PC-3 (cell line): Measurements from ENCODE around the gene CCNT1.

Source experiments
- EZH2 ChIP-seq: fragments of 300-600 bp; sonication (generic); IDR thresholded peaks from one replicate; pipeline ENCODE4 v1.6.1; 2017; ENCODE audit warnings: antibody characterized with exemption, mild to moderate bottlenecking, low read length; ENCODE audit not compliant: unreplicated experiment
- EZH2phosphoT487 ChIP-seq: fragments of 300-600 bp; sonication (generic); IDR thresholded peaks from 2 replicates; pipeline ENCODE4 v1.6.1; 2018; ENCODE audit warnings: mild to moderate bottlenecking, antibody characterized with exemption, low read length, borderline replicate concordance
- TF ChIP-seq, protein P1 (sequence below): fragments of 300-600 bp; sonication (generic); conservative IDR thresholded peaks from 2 replicates; pipeline ENCODE4 v1.5.1; 2017; ENCODE audit warnings: antibody characterized with exemption, low read depth, mild to moderate bottlenecking, low read length

DNA sequence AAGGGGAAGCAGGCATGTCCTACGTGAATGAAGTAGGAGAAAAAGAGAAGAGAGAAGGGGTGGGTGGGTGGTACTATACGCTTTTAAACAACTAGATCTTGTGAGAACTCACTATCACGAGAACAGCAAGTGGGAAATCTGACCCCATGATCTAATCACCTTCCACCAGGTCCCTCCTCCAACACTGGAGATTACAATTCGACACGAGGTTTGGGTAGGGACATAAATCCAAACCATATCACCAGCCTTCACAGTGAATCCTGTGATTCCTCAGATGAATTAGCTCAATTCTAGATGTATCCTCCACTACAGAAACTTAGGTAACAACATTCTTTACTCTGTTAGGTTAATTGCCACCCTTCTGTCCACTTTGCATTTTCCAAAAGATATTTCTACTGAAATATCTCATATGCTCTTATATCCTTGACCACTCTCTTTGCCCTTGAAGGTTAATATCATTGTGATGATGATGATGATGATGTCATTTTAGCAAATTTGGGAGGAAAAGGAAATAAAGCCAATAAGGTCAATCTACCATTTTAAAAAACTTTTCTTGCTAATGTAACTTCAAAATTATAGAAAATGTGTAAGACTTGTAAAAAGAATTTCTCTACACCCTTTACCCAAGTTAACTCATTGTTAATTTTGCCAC is 23.2 kb upstream of the CCNT1 start:
- TF ChIP-seq, protein P1, sequence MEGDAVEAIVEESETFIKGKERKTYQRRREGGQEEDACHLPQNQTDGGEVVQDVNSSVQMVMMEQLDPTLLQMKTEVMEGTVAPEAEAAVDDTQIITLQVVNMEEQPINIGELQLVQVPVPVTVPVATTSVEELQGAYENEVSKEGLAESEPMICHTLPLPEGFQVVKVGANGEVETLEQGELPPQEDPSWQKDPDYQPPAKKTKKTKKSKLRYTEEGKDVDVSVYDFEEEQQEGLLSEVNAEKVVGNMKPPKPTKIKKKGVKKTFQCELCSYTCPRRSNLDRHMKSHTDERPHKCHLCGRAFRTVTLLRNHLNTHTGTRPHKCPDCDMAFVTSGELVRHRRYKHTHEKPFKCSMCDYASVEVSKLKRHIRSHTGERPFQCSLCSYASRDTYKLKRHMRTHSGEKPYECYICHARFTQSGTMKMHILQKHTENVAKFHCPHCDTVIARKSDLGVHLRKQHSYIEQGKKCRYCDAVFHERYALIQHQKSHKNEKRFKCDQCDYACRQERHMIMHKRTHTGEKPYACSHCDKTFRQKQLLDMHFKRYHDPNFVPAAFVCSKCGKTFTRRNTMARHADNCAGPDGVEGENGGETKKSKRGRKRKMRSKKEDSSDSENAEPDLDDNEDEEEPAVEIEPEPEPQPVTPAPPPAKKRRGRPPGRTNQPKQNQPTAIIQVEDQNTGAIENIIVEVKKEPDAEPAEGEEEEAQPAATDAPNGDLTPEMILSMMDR, result no peak
- no peak for TF ChIP-seq EZH2
- no peak for TF ChIP-seq EZH2phosphoT487
